Lung microvascular endothelial cell (primary cell): ENCODE data around the gene ALKBH4. TPM values are rescaled to one million over a fixed set of nuclear protein-coding genes. Genes with fewer than 3 reads are reported as not detected.
"Not testable (repeated sequence)": the region's sequence is repeated elsewhere in the genome, so short reads cannot be mapped to it uniquely, and the experiment has no call there.

Experiments used
- DNase-seq, 2 donors: peaks; one replicate each; pipeline versions ENCODE4 v3.0.0 to v3.0.0-alpha.2; 2010; ENCODE audit warnings: low read depth in 2 of 2
- total RNA-seq: library from RNA; depleted of rRNA; stranded (reverse); fragments of >200 nt; gene quantifications from 2 replicates; pipeline ENCODE4 v1.2.1, GENCODE V29; 2014

The ALKBH4 gene, protein sequence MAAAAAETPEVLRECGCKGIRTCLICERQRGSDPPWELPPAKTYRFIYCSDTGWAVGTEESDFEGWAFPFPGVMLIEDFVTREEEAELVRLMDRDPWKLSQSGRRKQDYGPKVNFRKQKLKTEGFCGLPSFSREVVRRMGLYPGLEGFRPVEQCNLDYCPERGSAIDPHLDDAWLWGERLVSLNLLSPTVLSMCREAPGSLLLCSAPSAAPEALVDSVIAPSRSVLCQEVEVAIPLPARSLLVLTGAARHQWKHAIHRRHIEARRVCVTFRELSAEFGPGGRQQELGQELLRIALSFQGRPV
- total RNA-seq, result 8.9 and 10.5 TPM in 2 replicates

DNA sequence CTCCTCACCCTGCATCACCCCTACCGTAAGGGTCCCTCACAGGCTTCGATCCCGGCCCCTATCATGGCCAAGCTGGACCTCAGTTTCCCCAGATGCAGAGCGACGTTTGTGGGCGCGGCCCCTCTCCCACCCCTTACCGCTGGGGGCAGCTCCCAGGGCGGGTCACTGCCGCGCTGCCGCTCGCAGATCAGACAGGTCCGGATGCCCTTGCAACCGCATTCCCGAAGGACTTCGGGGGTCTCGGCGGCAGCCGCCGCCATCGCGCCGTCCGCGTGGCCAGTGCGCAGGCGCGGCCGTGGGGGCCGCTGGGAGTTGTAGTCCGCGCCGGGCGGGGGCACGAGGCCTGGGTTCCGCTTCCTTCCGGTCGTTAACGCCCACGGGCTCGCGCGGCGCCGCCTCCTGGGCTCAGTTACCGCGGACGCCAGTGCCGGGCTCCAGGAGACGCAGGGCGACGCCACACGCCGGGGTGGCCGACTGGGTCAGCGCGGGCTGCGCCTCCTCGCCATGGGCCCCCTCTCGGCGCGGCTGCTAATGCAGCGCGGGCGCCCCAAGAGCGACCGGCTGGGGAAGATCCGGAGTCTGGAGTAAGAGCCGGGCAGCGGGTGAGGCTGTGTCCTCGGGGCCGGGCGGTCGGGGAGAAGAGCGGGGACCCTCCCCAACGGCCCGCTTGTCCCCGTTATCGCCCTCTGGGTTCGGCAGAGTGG, at the start of gene ALKBH4, which contains the start of gene LRWD1:
ALKBH4 (minus strand) TSS at position 287 of the 704 bp plus-strand sequence; CDS start at position 260, 27 bp downstream.
LRWD1 (plus strand) TSS at position 408 of the 704 bp plus-strand sequence; CDS start at position 505, 97 bp downstream.
- peak; percentile 92 for DNase-seq

DNA sequence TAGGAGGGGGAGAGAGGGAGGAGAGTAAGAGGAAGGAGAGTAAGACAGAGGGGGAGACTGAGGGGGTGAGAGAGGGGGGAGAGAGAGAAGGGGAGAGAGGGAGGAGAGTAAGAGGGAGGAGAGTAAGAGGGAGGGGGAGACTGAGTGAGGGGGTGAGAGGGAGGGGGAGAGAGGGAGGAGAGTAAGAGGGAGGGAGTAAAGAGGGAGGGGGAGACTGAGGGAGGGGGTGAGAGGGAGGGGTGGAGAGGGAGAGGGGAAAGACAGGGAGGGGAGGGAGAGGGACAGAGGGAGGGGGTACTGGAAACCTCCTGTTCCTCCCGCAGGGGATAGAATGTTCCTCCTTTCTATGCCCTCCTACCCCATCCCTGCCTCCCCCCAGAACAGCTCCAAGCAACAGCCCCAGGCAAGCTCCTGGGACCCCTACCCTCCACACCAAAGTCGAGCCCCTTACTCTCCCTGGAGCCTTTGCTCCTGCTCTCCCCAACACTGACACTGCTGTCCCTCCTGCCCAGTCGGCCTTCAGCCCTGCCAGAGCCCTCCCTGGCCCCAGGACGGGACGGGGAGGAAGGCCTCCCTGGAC, 48.1 kb upstream of the ALKBH4 start:
- DNase-seq, result peak; percentile 59 to 69

DNA sequence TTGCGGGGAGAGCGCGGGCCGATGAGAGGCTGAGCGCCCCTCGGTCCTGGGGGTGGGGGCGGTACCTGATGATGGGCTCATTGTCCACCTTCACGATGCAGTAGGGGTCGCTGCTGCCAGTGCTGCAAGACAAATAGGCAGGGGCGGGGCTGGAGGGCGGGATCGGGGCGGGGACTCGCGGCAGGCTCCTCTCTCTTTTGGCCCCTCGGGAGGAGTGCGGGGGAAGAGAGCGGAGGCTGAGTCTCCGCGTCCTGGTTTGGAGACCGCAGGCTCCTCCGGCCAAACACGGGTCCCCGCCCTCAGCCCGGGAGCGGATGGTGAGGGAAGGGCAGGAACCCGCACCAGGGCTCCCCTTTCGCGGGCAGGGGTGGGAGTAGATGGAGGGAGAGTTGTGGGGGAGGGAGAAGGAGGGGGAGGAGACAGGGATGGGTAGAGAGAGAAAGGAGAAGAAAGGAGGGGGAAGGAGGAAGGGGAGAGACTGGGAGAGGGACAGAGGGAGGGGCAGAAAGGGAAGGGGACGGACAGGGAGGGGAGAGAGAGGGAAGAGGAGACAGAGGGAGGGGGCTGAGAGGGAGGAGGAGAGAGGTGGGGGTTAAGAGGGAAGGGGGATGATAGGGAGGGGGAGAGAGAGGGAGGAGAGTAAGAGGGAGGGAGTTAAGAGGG, 47.3 kb upstream of the ALKBH4 start:
- DNase-seq, result not testable (repeated sequence)

DNA sequence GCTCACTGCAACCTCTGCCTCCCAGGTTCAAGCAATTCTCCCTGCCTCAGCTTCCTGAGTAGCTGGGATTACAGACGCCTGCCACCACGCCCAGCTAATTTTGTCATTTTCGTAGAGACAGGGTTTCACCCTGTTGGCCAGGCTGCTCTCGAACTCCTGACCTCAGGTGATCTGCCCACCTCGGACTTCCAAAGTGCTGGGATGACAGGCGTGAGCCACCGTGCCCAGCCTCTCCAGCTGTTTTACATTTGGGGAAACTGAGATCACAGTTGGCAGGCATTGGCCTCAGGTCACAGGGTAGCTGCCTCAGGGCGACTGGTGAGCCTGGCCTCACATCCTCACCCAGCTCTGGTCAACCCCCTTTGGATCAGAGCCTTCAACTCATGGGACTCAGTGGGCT, 45.9 kb upstream of the ALKBH4 start:
- DNase-seq, result not testable (repeated sequence)

DNA sequence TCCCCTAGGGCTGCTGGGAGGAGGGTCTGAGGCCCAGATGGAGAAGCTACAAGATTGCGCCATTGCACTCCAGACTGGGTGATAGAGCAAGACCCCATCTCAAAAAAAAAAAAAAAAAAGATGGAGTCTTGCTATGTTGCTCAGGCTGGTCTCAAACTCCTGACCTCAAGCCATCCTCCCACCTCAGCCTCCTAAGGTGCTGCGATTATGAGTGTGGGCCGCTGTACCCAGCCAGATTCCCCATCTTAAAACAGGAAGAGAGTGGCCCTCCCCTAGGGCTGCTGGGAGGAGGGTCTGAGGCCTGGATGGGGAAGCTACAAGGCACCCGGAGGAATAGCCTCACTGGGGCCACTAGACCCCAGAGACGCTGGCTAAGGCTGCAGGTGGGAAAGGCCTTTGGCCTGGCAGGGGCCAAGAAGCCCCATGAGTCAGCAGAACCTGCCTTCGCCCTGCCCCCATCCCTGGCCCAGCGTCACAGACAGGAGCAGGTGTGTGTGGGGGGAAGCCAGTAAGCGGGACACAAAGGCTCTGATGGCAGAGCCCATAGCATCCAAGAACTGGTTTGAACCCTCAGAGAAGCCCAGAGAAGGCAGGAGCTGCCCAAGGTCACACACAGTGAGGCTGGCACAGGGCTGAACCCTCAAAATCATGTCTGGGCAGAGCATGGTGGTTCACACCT, 42.9 kb upstream of the ALKBH4 start:
- not testable (repeated sequence) for DNase-seq

DNA sequence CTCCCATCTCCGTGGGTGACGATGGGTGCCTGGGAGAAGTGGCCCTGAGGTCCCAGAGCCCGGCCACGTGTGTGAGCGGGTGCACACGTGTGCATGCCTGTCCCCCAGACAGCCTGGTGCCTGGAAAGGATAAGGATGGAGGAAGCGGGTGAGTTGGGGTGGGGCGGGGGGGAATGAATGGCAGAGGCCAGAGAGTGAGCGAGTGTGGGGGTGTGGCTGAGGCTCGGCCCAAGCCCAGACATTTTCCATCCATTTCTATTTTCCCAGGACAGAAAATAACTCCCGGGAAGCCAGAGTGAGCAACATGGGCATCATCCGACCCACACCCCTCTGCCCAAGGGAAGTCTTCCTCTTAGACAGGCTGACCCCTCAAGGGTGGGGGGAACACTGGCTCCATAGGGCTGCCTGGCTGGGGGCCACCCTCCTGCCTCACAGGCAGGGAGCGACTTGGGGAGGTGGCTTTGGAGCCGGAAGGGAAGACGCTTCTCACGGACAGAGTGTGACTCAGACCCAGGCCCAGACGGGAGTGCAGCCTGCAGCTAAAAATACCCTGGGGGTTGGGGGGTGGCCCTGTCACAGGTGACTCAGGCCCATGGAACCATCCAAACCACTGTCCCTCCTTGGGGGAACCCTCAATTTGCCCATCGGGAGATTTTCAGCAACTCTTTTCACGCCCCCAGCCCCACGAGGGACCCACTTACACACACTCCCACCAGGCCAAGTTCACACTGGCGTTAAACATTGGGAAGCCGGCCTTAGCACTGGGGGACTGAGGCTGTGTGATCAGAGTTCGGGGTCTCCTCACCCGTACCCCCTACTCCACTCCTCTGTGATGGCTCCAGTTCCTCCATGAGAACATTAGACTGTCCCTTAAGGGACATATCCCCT, 40.9 kb upstream of the ALKBH4 start:
- not testable (repeated sequence) for DNase-seq

DNA sequence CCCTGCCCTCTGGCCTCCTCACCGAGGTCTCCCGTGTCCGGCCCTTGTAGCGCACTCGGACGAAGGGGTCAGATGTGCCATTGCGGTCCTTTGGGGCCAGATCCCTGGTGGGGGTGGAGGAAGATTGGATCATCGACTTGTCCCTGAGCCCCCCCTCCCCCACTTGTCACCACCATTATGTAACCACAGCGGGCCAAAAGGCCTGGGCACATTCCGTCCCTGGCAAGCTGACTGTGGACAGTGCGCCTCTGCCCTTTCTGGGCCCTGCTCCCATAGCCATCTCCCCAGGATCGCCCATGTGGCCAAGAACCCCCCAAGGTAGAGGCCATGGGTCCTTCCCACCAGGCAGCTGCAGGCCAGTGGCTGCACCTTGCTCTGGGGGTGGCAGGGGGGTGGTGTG, 38.5 kb upstream of the ALKBH4 start:
- DNase-seq, result not testable (repeated sequence)

DNA sequence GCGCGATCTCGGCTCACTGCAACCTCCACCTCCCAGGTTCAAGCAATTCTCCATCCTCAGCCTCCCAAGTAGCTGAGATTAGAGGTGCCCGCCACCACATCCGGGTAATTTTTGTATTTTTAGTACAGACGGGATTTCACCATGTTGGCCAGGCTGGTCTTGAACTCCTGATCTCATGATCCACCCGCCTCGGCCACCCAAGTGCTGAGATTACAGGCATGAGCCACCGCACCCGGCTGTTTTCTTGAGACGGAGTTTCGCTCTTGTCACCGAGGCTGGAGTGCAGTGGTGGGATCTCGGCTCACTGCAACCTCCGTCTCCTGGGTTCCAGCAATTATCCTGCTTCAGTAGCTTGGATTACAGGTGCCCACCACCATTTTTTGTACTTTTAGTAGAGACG, 33.7 kb upstream of the ALKBH4 start:
- DNase-seq, result not testable (repeated sequence)

DNA sequence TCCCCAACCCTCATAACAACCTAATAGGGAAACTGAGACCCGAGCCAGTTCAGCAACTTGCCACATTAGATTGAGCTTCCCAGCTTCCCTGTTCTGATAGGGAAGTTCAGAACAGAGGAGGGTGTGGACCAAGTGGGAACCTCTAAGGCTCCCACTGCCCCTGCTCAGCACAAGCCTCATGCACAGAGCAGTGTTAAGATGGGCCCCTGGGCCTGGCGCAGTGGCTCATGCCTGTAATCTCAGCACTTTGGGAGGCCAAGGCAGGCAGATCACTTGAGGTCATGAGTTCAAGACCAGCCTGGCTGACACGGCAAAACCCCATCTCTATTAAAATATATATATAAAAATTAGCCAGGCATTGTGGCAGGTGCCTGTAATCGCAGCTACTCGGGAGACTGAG, 32.6 kb upstream of the ALKBH4 start:
- not testable (repeated sequence) for DNase-seq

DNA sequence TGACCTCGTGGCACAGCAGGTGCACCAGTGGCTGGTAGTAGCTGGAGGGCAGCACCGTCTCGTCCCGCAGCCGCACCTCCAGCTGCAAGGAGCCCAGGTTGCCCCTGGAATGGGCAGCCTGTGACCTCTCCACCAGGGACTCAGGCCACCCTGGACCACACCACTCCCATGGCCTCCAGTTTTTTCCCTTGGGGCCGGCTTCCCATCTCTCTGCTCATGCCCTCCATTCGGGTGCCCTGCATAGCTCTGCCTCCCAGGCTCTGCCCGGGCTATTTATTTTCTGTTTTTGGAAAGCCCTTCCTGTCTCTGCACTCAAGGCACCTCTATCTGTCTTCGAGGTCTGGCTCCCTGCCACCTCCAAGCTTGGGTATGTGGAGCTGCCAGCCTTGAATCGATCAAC, 32.2 kb upstream of the ALKBH4 start:
- DNase-seq, result peak in 1 of 2 donors; percentile 0

DNA sequence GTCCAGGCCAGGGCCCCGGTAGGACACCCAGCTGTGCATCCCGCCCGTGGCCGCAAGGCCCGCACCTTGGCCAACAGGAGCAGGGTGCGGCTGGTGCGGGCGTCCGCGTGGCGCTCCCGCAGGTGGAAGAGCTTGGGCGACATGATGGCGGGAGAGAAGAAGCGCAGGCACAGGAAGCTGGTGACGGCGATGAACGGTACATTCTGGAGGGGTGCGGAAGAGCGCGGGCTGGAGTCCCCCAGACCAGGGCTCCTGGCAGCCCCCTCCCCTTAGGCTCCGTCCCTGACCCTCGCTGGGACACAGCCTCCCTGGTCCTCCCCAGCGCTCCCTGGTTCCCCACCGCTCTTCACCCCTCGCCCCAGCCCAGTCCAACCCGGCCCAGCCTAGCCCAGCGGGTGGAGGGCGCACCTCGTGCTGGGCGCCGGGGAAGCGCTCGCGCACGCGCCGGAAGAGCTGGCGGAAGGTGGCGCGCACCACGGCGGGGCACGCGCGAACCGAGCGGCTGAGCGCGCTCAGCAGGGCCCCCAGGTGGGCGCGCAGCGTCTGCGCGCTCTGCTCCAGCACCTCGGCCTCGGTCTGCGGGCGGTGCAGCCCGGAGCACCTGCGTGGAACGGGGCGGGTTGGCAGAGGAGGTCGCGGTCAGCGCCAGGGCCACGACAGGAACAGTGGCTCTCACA, 29.9 kb upstream of the ALKBH4 start:
- DNase-seq, result not testable (repeated sequence)

DNA sequence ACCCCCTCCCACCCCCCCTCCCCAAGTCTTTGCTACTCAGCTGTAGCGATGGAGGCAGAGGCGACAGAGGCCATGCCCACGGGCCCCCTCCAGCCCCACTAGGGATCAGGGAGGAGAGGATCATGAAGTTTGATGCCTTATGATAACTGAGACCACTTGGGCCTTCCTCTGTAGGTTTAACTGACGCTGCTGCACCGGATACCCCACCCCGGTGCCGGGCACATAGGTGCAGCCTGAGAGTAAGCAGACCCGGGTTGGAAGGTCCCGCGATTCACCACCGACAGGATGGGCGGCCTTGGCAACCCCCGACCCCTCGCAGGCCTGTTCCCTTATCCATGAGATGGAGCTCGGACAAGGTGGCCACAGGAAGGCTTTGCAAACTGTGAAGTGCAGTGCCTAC, 29.4 kb upstream of the ALKBH4 start:
- not testable (repeated sequence) for DNase-seq

DNA sequence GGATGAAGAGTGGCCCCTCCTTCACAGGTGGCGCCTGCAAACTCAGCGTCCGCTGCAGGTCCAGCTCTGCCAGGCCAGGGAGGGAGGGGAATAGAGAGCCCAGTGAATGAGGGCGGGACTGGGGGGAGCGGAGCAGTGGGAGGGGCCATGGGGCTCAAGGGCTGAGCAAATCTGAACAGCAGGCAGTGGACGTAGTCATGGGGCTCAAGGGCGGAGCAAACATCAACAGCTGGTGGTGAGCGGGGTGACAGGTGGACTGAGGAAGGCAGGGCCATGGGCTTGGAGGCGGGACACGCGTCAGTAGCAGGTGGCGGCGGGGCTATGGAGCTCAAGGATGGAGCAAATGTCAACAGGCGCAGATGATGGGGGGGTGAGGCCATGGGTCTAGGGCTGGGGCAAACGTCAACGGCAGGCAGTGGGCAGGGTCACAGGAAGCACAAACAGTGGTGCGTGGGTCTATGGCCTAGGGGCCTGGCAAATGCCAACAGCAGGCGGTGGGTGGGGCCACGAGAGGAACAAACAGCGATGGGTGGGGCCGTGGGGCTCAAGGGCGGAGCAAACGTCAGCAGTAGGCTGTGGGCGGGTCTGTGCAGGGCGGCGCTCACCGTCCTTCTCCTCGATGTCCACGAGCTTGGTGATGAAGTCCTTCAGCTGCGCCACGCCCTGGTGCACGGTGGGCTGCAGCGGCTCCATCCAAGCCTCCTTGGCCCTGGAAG, 28.7 kb upstream of the ALKBH4 start:
- DNase-seq, result not testable (repeated sequence)

DNA sequence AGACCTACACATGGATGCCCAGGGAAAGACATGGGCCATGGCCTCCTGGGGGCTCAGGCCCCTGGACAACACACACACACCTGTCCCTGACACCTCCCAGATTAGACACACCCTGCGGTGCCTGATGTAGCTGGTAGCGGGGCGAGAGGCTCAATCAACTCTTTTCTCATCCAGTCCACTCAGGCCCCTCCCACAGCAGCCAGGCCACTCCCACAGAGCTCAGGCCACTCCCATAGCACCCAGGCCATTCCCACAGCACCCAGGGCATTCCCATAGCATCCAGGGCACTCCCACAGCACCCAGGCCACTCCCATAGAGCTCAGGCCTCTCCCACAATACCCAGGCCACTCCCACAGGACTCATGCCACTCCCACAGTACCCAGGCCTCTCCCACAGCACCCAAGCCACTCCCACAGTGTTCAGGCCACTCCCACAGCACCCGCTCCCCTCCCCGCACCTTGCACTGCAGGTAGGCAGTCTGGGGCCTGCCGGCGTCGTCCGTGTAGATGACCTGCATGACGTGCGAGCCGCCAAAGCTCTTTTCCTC, 25.9 kb upstream of the ALKBH4 start:
- not testable (repeated sequence) for DNase-seq

DNA sequence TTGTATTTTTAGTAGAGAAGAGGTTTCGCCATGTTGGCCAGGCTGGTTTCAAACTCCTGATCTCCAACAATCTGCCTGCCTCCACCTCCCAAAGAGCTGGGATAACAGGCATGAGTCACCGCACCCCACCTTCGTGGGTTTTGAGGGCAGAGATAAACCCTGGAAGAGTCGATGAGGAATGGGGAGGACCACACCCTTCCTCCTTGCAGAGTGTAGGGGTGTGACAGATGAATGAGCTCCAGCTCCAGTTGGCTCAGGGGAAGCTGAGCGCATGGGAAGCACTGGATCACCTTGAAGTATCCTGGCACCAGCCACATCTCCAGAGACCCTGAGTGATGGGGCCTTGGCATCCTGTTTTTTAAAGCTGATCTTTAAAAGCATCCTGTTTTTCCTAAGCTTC, 19.7 kb upstream of the ALKBH4 start:
- DNase-seq, result not testable (repeated sequence)

DNA sequence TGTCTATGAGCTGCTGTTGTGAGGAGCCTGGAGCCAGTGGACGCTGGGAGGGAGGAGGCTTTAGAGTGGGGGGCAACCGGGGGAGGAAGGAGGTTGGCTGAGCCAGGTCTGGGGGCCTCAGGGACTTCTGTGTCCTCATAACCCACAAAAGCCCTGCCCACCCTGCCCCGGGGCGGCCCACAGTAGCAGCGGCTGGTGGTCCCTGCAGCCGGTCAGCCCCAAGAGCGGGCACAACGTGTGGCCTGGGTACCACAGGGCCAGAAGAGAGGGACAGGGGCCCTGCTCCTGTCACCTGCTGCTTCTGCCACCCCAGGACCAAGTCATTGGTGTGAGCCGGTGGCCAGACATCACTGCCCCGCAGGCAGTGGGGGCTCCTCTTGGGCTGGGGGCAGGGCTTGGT, 17.3 kb upstream of the ALKBH4 start:
- DNase-seq, result not testable (repeated sequence)

DNA sequence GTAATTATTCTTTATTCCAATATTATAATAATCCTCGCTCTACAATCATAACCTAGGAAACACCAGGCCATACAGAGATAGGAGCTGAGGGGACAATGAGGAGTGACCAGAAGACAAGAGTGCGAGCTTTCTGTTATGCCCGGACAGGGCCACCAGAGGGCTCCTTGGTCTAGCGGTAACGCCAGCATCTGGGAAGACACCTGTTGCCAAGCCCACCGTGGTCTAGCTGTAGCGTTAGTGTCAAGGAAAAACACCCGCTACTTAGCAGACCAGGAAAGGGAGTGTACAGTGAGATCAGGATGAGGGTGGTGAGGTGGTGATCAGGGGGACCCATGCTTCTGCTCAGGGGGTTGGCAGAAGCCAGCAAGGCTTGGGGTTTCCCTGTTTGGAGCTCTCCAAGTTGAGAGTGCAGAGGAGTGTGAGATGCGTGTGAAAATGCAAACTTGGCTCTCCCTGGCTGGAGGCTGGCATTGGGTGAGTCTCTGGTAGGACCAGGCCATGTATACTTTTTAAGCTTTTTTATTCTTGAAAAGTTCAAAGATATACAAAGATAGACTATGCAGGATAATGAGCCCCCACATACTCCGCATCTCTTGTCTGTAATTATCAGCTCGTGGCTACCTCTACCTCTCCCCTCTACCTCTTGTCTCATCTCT, 15.4 kb upstream of the ALKBH4 start:
- not testable (repeated sequence) for DNase-seq

DNA sequence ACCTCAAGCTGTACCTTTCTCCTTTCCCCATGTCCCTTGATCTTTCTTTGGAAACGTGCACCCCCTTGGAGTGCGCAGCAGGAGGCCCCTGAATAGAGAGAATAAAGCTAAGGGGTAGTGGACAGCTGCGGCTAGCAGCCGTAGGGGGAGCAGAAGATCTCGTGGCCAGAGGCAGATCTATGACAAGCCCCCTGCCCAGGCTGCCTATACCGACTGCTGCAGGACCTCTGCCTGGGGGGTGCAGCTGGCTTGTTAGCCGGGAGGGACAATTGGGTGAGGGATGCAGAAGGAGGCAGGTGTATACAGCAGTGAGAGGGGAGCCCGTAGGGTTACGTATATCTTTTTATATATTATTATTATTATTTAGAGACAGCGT, 14.5 kb upstream of the ALKBH4 start:
- DNase-seq, result not testable (repeated sequence)
